HCT116 (cell line): ENCODE measurements around the gene SDK1. TPM values are rescaled to one million over a fixed set of nuclear protein-coding genes. Genes with fewer than 3 reads are reported as not detected.

Experiments used
- ATAC-seq: fragments of 200-7000 bp; cut with Tn5 transposase; 2 replicates; pipeline ENCODE4 v1.9.1; 2020; ENCODE audit warnings: mild to moderate bottlenecking, moderate library complexity
- BruUV-seq: library from RNA; stranded (reverse); fragments of 400-500 nt; replicated peaks from 2 replicates; lab custom pipeline; 2021; lab: Mats Ljungman, UMichigan
- CTCF ChIA-PET: fragments of 300-600 bp; sonication (Branson Sonifier 250); formaldehyde crosslinking; loops from one replicate; lab custom pipeline; 2021; ENCODE audit warnings: antibody characterized with exemption; lab: Charles Lee
- POLR2A ChIA-PET: fragments of 300-600, 350-600 bp; sonication (Branson Sonifier 250); formaldehyde crosslinking; loops from one replicate; lab custom pipeline; 2021; ENCODE audit warnings: antibody characterized with exemption; lab: Charles Lee
- RAD21 ChIA-PET, 2 experiments: fragments of 300-600 bp; sonication (Branson Sonifier 250); formaldehyde crosslinking; loops; one replicate each; lab custom pipeline; 2023; ENCODE audit warnings: low total read pairs in 2 of 2; ENCODE audit not compliant: uncharacterized antibody in 2 of 2, unreplicated experiment in 2 of 2, low non-redundant PET in 1 of 2; lab: Charles Lee
- DNase-seq: peaks from one replicate; pipeline ENCODE4 v3.0.0-alpha.2; 2010; ENCODE audit warnings: low read depth, low spot score
- H2AFZ ChIP-seq: fragments of 200-600 bp; shearing (Covaris generic), sonication (generic); 2 replicates; pipeline ENCODE4 v1.6.1; 2017; ENCODE audit warnings: low read depth, mixed run types, mixed read lengths, antibody characterized with exemption, low read length; ENCODE audit not compliant: poor library complexity, severe bottlenecking
- H3K27ac ChIP-seq: 2 replicates; pipeline ENCODE4 v1.5.1; 2012; ENCODE audit warnings: low read depth, low read length
- H3K27me3 ChIP-seq: fragments of 200-600 bp; sonication (generic); 2 replicates; pipeline ENCODE4 v1.6.1; 2016; ENCODE audit warnings: mixed run types, low read length, mixed read lengths; ENCODE audit not compliant: insufficient read depth
- H3K36me3 ChIP-seq, 2 experiments: fragments of 200-500 bp in 1 of 2; fragments of 200-600 bp in 1 of 2; sonication (Bioruptor generic) in 1 of 2; sonication (generic) in 1 of 2; 2 replicates each; pipeline versions ENCODE4 v1.5.1 to v1.6.1; 2014 to 2016; ENCODE audit warnings: low read length in 2 of 2, inconsistent platforms in 1 of 2, mixed read lengths in 1 of 2, mixed run types in 1 of 2; ENCODE audit not compliant: insufficient read depth in 2 of 2, control insufficient read depth in 1 of 2
- H3K4me1 ChIP-seq, 2 experiments: fragments of 200-600 bp in 1 of 2; sonication (generic) in 1 of 2; 2 replicates each; pipeline versions ENCODE4 v1.5.1 to v1.6.1; 2012 to 2017; ENCODE audit warnings: low read length in 2 of 2, inconsistent platforms in 1 of 2, mild to moderate bottlenecking in 1 of 2, mixed read lengths in 1 of 2, mixed run types in 1 of 2, moderate library complexity in 1 of 2; ENCODE audit not compliant: insufficient read depth in 2 of 2, control insufficient read depth in 1 of 2
- H3K4me2 ChIP-seq: fragments of 200-600 bp; sonication (generic); 2 replicates; pipeline ENCODE4 v1.6.1; 2017; ENCODE audit warnings: mixed run types, low read length, mixed read lengths
- H3K4me3 ChIP-seq, 2 experiments: fragments of 200-600 bp in 1 of 2; sonication (generic) in 1 of 2; replicated peaks in 1 of 2; 2 replicates each; pipeline ENCODE4 v1.5.1; 2011 to 2016; ENCODE audit warnings: low read length in 2 of 2, control low read depth in 1 of 2, low read depth in 1 of 2, mild to moderate bottlenecking in 1 of 2, mixed read lengths in 1 of 2, mixed run types in 1 of 2
- H3K79me2 ChIP-seq: fragments of 200-600 bp; sonication (generic); 2 replicates; pipeline ENCODE4 v1.6.1; 2017; ENCODE audit warnings: mild to moderate bottlenecking, mixed run types, low read length, moderate library complexity, mixed read lengths; ENCODE audit not compliant: insufficient read depth
- H3K9ac ChIP-seq: fragments of 200-600 bp; sonication (generic); 2 replicates; pipeline ENCODE4 v1.6.1; 2016; ENCODE audit warnings: low read length, mixed read lengths
- H3K9me2 ChIP-seq: fragments of 200-600 bp; sonication (generic), shearing (Covaris generic); 2 replicates; pipeline ENCODE4 v1.6.1; 2017; ENCODE audit warnings: mixed run types, mild to moderate bottlenecking, moderate library complexity; ENCODE audit not compliant: insufficient read depth
- H3K9me3 ChIP-seq, 2 experiments: fragments of 200-500 bp in 1 of 2; fragments of 200-600 bp in 1 of 2; sonication (Bioruptor generic) in 1 of 2; sonication (generic) in 1 of 2; 2 replicates each; pipeline ENCODE4 v1.6.1; 2014 to 2017; ENCODE audit warnings: low read length in 2 of 2, mixed read lengths in 2 of 2, inconsistent platforms in 1 of 2, low read depth in 1 of 2, mild to moderate bottlenecking in 1 of 2, mixed run types in 1 of 2, moderate library complexity in 1 of 2; ENCODE audit not compliant: control insufficient read depth in 1 of 2, insufficient read depth in 1 of 2
- H4K20me1 ChIP-seq: fragments of 200-600 bp; sonication (generic), shearing (Covaris generic); 2 replicates; pipeline ENCODE4 v1.6.1; 2017; ENCODE audit warnings: mixed run types, mild to moderate bottlenecking, moderate library complexity; ENCODE audit not compliant: insufficient read depth
- ATF3 ChIP-seq: IDR thresholded peaks from 2 replicates; pipeline ENCODE4 v1.6.1; 2012
- EZH2 ChIP-seq: fragments of 200-600 bp; sonication (generic); IDR thresholded peaks from 2 replicates; pipeline ENCODE4 v1.6.1; 2017; ENCODE audit warnings: antibody characterized with exemption, mixed run types
- FOSL1 ChIP-seq: IDR thresholded peaks from 2 replicates; pipeline ENCODE4 v1.6.1; 2012; ENCODE audit warnings: low read depth
- JUND ChIP-seq: IDR thresholded peaks from 2 replicates; pipeline ENCODE4 v1.6.1; 2012
- POLR2A ChIP-seq: IDR thresholded peaks from 2 replicates; pipeline ENCODE4 v1.7.0; 2011; ENCODE audit warnings: borderline replicate concordance; ENCODE audit not compliant: insufficient read depth, insufficient read length; ENCODE audit errors: extremely low read depth
- POLR2AphosphoS5 ChIP-seq: IDR thresholded peaks from 2 replicates; pipeline ENCODE4 v1.6.1; 2011; ENCODE audit warnings: mild to moderate bottlenecking, low read depth, low read length, moderate library complexity
- RAD21 ChIP-seq: IDR thresholded peaks from 2 replicates; pipeline ENCODE4 v1.6.1; 2012; ENCODE audit warnings: low read depth, mild to moderate bottlenecking
- REST ChIP-seq: IDR thresholded peaks from 2 replicates; pipeline ENCODE4 v1.6.1; 2012; ENCODE audit warnings: low read depth
- SRF ChIP-seq: IDR thresholded peaks from 2 replicates; pipeline ENCODE4 v1.6.1; 2012; ENCODE audit warnings: low read depth
- TCF7L2 ChIP-seq: IDR thresholded peaks from 2 replicates; pipeline ENCODE4 v1.7.0; 2011; ENCODE audit warnings: borderline replicate concordance, inconsistent platforms; ENCODE audit not compliant: insufficient read depth, insufficient read length; ENCODE audit errors: extremely low read depth
- YY1 ChIP-seq: IDR thresholded peaks from 2 replicates; pipeline ENCODE4 v1.6.1; 2011; ENCODE audit warnings: low read length, low read depth, moderate library complexity, mild to moderate bottlenecking; ENCODE audit not compliant: insufficient replicate concordance; ENCODE audit errors: extremely low read depth
- intact Hi-C: fragments of 100-400 bp; cut with micrococcal nuclease; formaldehyde crosslinking; loops from 2 replicates; pipeline ENCODE4 v1.10.0; 2022
- total RNA-seq: library from RNA; stranded (reverse); gene quantifications from one replicate; pipeline ENCODE4 v1.2.1, GENCODE V29; 2021; ENCODE audit not compliant: unreplicated experiment

Gene SDK1
- total RNA-seq, 1 experiment from 2014 or later, result 0.05 TPM

GRCh38 chr7:3336042-3336665 lies 35.1 kb downstream of the SDK1 start:
- CTCF ChIA-PET, result no interaction called here
- intact Hi-C loops, result no loop called here
- H3K9me2 ChIP-seq, result no peaks in the 10 kb centered on the region
- TF ChIP-seq REST, result no peak
- no peak for TF ChIP-seq JUND
- no peak for TF ChIP-seq RAD21
- no peak for TF ChIP-seq POLR2A
- no peak for TF ChIP-seq YY1
- TF ChIP-seq ATF3, result no peak
- no peak for TF ChIP-seq FOSL1
- TF ChIP-seq EZH2, result no peak
- no peak for TF ChIP-seq SRF
- no peak for TF ChIP-seq TCF7L2
- TF ChIP-seq POLR2AphosphoS5, result no peak
- H3K27me3 ChIP-seq, result peaks cover 65% of the 10 kb centered on the region
- POLR2A ChIA-PET, result no interaction called here
- no peaks in the 10 kb centered on the region for H3K4me1 ChIP-seq
- DNase-seq (no peak), ATAC-seq (no peak)
- no TSS peak for BruUV-seq
- H3K4me2 ChIP-seq, result no peak overlapping the region
- RAD21 ChIA-PET, result no interaction called here
- H3K4me3 ChIP-seq, result no peak overlapping the region
- H3K36me3 ChIP-seq, result no peaks in the 10 kb centered on the region
- H3K79me2 ChIP-seq, result no peaks in the 10 kb centered on the region
- H3K27ac ChIP-seq, result no peak overlapping the region
- no peak overlapping the region for H2AFZ ChIP-seq
- no peak overlapping the region for H3K9ac ChIP-seq
- H3K9me3 ChIP-seq, result no peaks in the 10 kb centered on the region
- H4K20me1 ChIP-seq, result no peaks in the 10 kb centered on the region
